AG04449 (cell line): ENCODE data around the gene SEMA6B.

Experiments used
- CTCF ChIA-PET: fragments of 350-600 bp; formaldehyde crosslinking; extraction: SDS; loops from one replicate; lab custom pipeline; 2021; ENCODE audit warnings: antibody characterized with exemption; lab: Yijun Ruan, JAX
- POLR2A ChIA-PET: fragments of 400-600, 350-600 bp; formaldehyde crosslinking; extraction: SDS; loops from one replicate; lab custom pipeline; 2020; ENCODE audit warnings: antibody characterized with exemption, inconsistent platforms; lab: Yijun Ruan, JAX
- DNase-seq: peaks from one replicate; pipeline ENCODE4 v3.0.0-alpha.2; 2010; ENCODE audit warnings: low read depth, low spot score
- H3K4me3 ChIP-seq: 2 replicates; pipeline ENCODE4 v1.5.1; 2011; ENCODE audit warnings: low read depth, mild to moderate bottlenecking, control low read depth, low read length
- CTCF ChIP-seq: IDR thresholded peaks from one replicate; pipeline ENCODE4 v1.5.1; 2011; ENCODE audit warnings: mild to moderate bottlenecking, moderate library complexity, low read length, control low read depth, inconsistent platforms; ENCODE audit not compliant: insufficient read depth; ENCODE audit errors: missing control alignments

Gene SEMA6B

GRCh38 chr19:4510435-4511255 lies 48.8 kb downstream of the SEMA6B start:
- no peak for DNase-seq
- ChIA-PET CTCF (interaction anchor here (1.2 to 3.2 kb wide), 2 partner anchors 12 to 14 kb away, joined by 3 to 19 read pairs; no protein-coding TSS in a partner anchor), POLR2A (no interaction called here)
- TF ChIP-seq CTCF = no peak
- no peak overlapping the region for H3K4me3 ChIP-seq

- H3K4me3 ChIP-seq = no peak overlapping the region
- POLR2A ChIA-PET = no interaction called here
- no peak for TF ChIP-seq CTCF
- CTCF ChIA-PET = interaction anchor here (2.3 to 3.2 kb wide), 2 partner anchors 14 to 16 kb away, joined by 10 to 19 read pairs; no protein-coding TSS in a partner anchor
- DNase-seq = no peak
Measured at GRCh38 chr19:4508698-4509097, 50.8 kb downstream of the SEMA6B start.

- H3K4me3 ChIP-seq = no peak overlapping the region
- TF ChIP-seq CTCF = no peak
- POLR2A ChIA-PET = no interaction called here
- DNase-seq = no peak
- CTCF ChIA-PET = interaction anchor here (0.5 to 3.2 kb wide), 3 partner anchors 14 to 41 kb away, joined by 3 to 19 read pairs (median 10); no protein-coding TSS in a partner anchor
Measured at GRCh38 chr19:4507804-4508203, 51.7 kb downstream of the SEMA6B start.

GRCh38 chr19:4507150-4507452 lies 52.4 kb downstream of the SEMA6B start:
- no peak overlapping the region for H3K4me3 ChIP-seq
- POLR2A ChIA-PET = no interaction called here
- TF ChIP-seq CTCF = no peak
- CTCF ChIA-PET = interaction anchor here (2.3 to 3.2 kb wide), 2 partner anchors 15 to 18 kb away, joined by 10 to 19 read pairs; no protein-coding TSS in a partner anchor
- DNase-seq = no peak

GRCh38 chr19:4506449-4507149 lies 52.9 kb downstream of the SEMA6B start:
- ChIA-PET CTCF (interaction anchor here (2.3 kb wide), 1 partner anchor 19 kb away, joined by 10 read pairs; no protein-coding TSS in a partner anchor), POLR2A (no interaction called here)
- no peak overlapping the region for H3K4me3 ChIP-seq
- no peak for TF ChIP-seq CTCF
- DNase-seq = peak; percentile 17
